Kidney (tissue), 14 donors: ENCODE results near the gene MNT. TPM values are rescaled to one million over a fixed set of nuclear protein-coding genes. Genes with fewer than 3 reads are reported as not detected.

Experiments used
- DNase-seq, 5 donors: peaks; one replicate each; pipeline ENCODE4 v3.0.0-alpha.2; 2013 to 2020
- FAIRE-seq: peaks from 2 replicates; lab custom pipeline; 2012; peaks lifted over from hg19 to GRCh38; lab: Jason Lieb, UNC
- H3K27ac ChIP-seq, 2 donors: one replicate each; pipeline ENCODE4 v1.7.0; 2013; ENCODE audit warnings: low read depth in 2 of 2, low read length in 2 of 2, inconsistent platforms in 1 of 2
- H3K27me3 ChIP-seq: one replicate; pipeline ENCODE4 v1.7.1; 2013; ENCODE audit warnings: low read length, inconsistent platforms; ENCODE audit not compliant: control insufficient read depth, insufficient read depth
- H3K36me3 ChIP-seq, 3 donors: one replicate each; pipeline versions ENCODE4 v1.7.0 to v1.7.1; 2013; ENCODE audit warnings: low read length in 3 of 3, control low read depth in 1 of 3, inconsistent platforms in 1 of 3; ENCODE audit not compliant: insufficient read depth in 3 of 3, control insufficient read depth in 2 of 3
- H3K4me1 ChIP-seq, 3 donors: one replicate each; pipeline versions ENCODE4 v1.7.0 to v1.7.1; 2013; ENCODE audit warnings: low read length in 3 of 3, inconsistent platforms in 1 of 3, low read depth in 1 of 3; ENCODE audit not compliant: control insufficient read depth in 2 of 3, insufficient read depth in 2 of 3
- H3K4me3 ChIP-seq, 3 donors: one replicate each; pipeline versions ENCODE4 v1.7.0 to v1.8.1; 2013; ENCODE audit warnings: low read length in 3 of 3, control low read depth in 1 of 3, inconsistent platforms in 1 of 3
- H3K9ac ChIP-seq, 3 donors: one replicate each; pipeline versions ENCODE4 v1.7.0 to v1.7.1; 2013; ENCODE audit warnings: low read length in 3 of 3, control low read depth in 1 of 3, inconsistent platforms in 1 of 3
- H3K9me3 ChIP-seq, 3 donors: one replicate each; pipeline versions ENCODE4 v1.7.0 to v1.7.1; 2013; ENCODE audit warnings: low read length in 3 of 3, control low read depth in 1 of 3, inconsistent platforms in 1 of 3; ENCODE audit not compliant: control insufficient read depth in 2 of 3, insufficient read depth in 1 of 3
- CTCF ChIP-seq: IDR thresholded peaks from 3 replicates; pipeline ENCODE4 v1.5.1; 2012; ENCODE audit warnings: mild to moderate bottlenecking, moderate library complexity, borderline replicate concordance; ENCODE audit not compliant: insufficient read depth; ENCODE audit errors: extremely low read depth
- intact Hi-C: fragments of 100-400 bp; cut with DNase I; formaldehyde crosslinking; loops from one replicate; pipeline ENCODE4 v1.11.1; 2022
- polyA plus RNA-seq: library from polyadenylated mRNA; stranded (reverse); fragments of 350-450 nt; fragmentation: Illumina TruSeq; extraction: RNeasy Lipid Tissue Mini Kit (QIAGEN cat#74804); gene quantifications from one replicate; pipeline ENCODE4 v1.2.3, GENCODE V29; 2014; ENCODE audit warnings: low read depth, low replicate concordance; ENCODE audit not compliant: insufficient read depth
- total RNA-seq: library from RNA; stranded (reverse); fragmentation: NEBNext Ultra II Directional; extraction: Animal tissue kit (Norgen Biotek cat#: 25700); gene quantifications from one replicate; pipeline ENCODE4 v1.2.1, GENCODE V29; 2021
- donor health status: control.
- donor health status: control.
- donor health status: control.
- donor health status: control.
- donor health status: control.
- donor health status: DM: yes; HTN: yes; CAD: no.
- donor health status: Normal renal cell carcinoma (clear cell type).

Gene MNT
- total and polyA plus RNA-seq, 2 donors from 2014 or later: 3.7 to 39.8 TPM

GRCh38 chr17:2414446-2415064, 13.7 kb upstream of the MNT start:
- H3K4me1 ChIP-seq: peaks cover 0 to 3% (median 0%) of the 10 kb centered on the region in 3 donors
- peaks cover 0 to 16% (median 0%) of the 10 kb centered on the region in 3 donors for H3K36me3 ChIP-seq
- TF ChIP-seq CTCF: no peak
- no peak overlapping the region for H3K4me3 ChIP-seq
- no peaks in the 10 kb centered on the region for H3K27me3 ChIP-seq
- intact Hi-C loops: loop anchor here (5.0 kb wide), 1 partner anchor 32 kb away; no protein-coding TSS in a partner anchor
- no peaks in the 10 kb centered on the region for H3K9me3 ChIP-seq
- H3K27ac ChIP-seq: no peak overlapping the region
- no peak overlapping the region for H3K9ac ChIP-seq
- no peak for FAIRE-seq
- peak in 1 of 5 donors; percentile 31 for DNase-seq

- no peak overlapping the region for H3K9ac ChIP-seq
- peaks cover 0 to 11% (median 0%) of the 10 kb centered on the region in 3 donors for H3K36me3 ChIP-seq
- TF ChIP-seq CTCF: no peak
- intact Hi-C loops: no loop called here
- peaks cover 0 to under 1% (median 0%) of the 10 kb centered on the region in 3 donors for H3K4me1 ChIP-seq
- no peak for DNase-seq
- H3K27ac ChIP-seq: no peak overlapping the region
- H3K9me3 ChIP-seq: no peaks in the 10 kb centered on the region
- no peak for FAIRE-seq
- H3K27me3 ChIP-seq: no peaks in the 10 kb centered on the region
- no peak overlapping the region for H3K4me3 ChIP-seq
Observed at GRCh38 chr17:2412561-2413021, 11.7 kb upstream of the MNT start.

- TF ChIP-seq CTCF: no peak
- no peak for FAIRE-seq
- H3K9ac ChIP-seq: no peak overlapping the region
- no peaks in the 10 kb centered on the region for H3K27me3 ChIP-seq
- H3K36me3 ChIP-seq: peaks cover 0 to 11% (median 0%) of the 10 kb centered on the region in 3 donors
- peak in 1 of 5 donors; percentile 35 for DNase-seq
- H3K9me3 ChIP-seq: no peaks in the 10 kb centered on the region
- intact Hi-C loops: no loop called here
- no peak overlapping the region for H3K4me3 ChIP-seq
- H3K4me1 ChIP-seq: peaks cover 4 to 11% (median 6%) of the 10 kb centered on the region in 3 donors
- no peak overlapping the region for H3K27ac ChIP-seq
Observed at GRCh38 chr17:2410951-2411350, 10.1 kb upstream of the MNT start.
